NCI-H345 treated with DMSO at 0.1 percent for 48 hours (cell line): ENCODE data around the gene NSD1.
"Not testable (repeated sequence)": the region's sequence is repeated elsewhere in the genome, so short reads cannot be mapped to it uniquely, and the experiment has no call there.

Source experiments
- DNase-seq: peaks from one replicate; lab custom pipeline; 2025; ENCODE audit not compliant: unreplicated experiment; lab: John Stamatoyannopoulos, UW

The NSD1 gene

GRCh38 chr5:177177847-177178437 is 44.4 kb downstream of the NSD1 start:
- DNase-seq, result not testable (repeated sequence)

- no peak for DNase-seq
Measured at GRCh38 chr5:177178733-177179304, 45.2 kb downstream of the NSD1 start.

GRCh38 chr5:177179431-177179830 is 45.9 kb downstream of the NSD1 start:
- DNase-seq, result no peak

- DNase-seq, result no peak
Measured at GRCh38 chr5:177183142-177183541, 49.6 kb downstream of the NSD1 start.

- no peak for DNase-seq
Measured at GRCh38 chr5:177183766-177184360, 50.3 kb downstream of the NSD1 start.

- DNase-seq, result no peak
Measured at GRCh38 chr5:177185993-177186392, 52.4 kb downstream of the NSD1 start.

GRCh38 chr5:177186645-177187044 is 53.1 kb downstream of the NSD1 start:
- DNase-seq, result no peak

- DNase-seq, result no peak
Measured at GRCh38 chr5:177188775-177189174, 55.2 kb downstream of the NSD1 start.

GRCh38 chr5:177189416-177189815 is 55.8 kb downstream of the NSD1 start:
- DNase-seq, result no peak

GRCh38 chr5:177189965-177190364 is 56.4 kb downstream of the NSD1 start:
- no peak for DNase-seq

GRCh38 chr5:177194268-177194667 is 60.7 kb downstream of the NSD1 start:
- DNase-seq, result no peak

- DNase-seq, result no peak
Measured at GRCh38 chr5:177195307-177195952, 61.9 kb downstream of the NSD1 start.

- no peak for DNase-seq
Measured at GRCh38 chr5:177198738-177199137, 65.2 kb downstream of the NSD1 start.

- DNase-seq, result no peak
Measured at GRCh38 chr5:177204281-177204680, 70.7 kb downstream of the NSD1 start.

GRCh38 chr5:177209610-177210009 is 76.0 kb downstream of the NSD1 start:
- no peak for DNase-seq

GRCh38 chr5:177212242-177212641 is 78.7 kb downstream of the NSD1 start:
- DNase-seq, result no peak

- no peak for DNase-seq
Measured at GRCh38 chr5:177220576-177220975, 87.0 kb downstream of the NSD1 start.

GRCh38 chr5:177222269-177222668 is 88.7 kb downstream of the NSD1 start:
- no peak for DNase-seq

- no peak for DNase-seq
Measured at GRCh38 chr5:177225798-177226197, 92.2 kb downstream of the NSD1 start.

GRCh38 chr5:177226860-177227259 is 93.3 kb downstream of the NSD1 start:
- DNase-seq, result no peak

GRCh38 chr5:177228751-177229150 is 95.2 kb downstream of the NSD1 start:
- DNase-seq, result no peak

GRCh38 chr5:177230660-177231059 is 97.1 kb downstream of the NSD1 start:
- no peak for DNase-seq
